GM12878 (cell line): Measurements from ENCODE around the gene TOMM40. TPM values are rescaled to one million over a fixed set of nuclear protein-coding genes. Genes with fewer than 3 reads are reported as not detected.

Experiments used
- ATAC-seq: fragments of 200-7000 bp; cut with Tn5 transposase; 3 replicates; pipeline ENCODE4 v1.9.1; 2020; ENCODE audit warnings: mild to moderate bottlenecking, moderate library complexity
- BruUV-seq: library from RNA; stranded (reverse); fragments of 400-500 nt; replicated peaks from 2 replicates; lab custom pipeline; 2021; lab: Mats Ljungman, UMichigan
- CTCF ChIA-PET: fragments of 300-600 bp; sonication (Branson Sonifier 250); formaldehyde crosslinking; extraction: SDS; loops from one replicate; lab custom pipeline; 2021; ENCODE audit warnings: inconsistent platforms; lab: Yijun Ruan, JAX
- POLR2A ChIA-PET: fragments of 350-600 bp; formaldehyde crosslinking; extraction: SDS; loops from one replicate; lab custom pipeline; 2021; ENCODE audit warnings: inconsistent platforms; lab: Charles Lee
- RAD21 ChIA-PET: fragments of 300-600 bp; sonication (Branson Sonifier 250); formaldehyde crosslinking; loops from one replicate; lab custom pipeline; 2023; ENCODE audit warnings: antibody characterized with exemption; ENCODE audit not compliant: unreplicated experiment; lab: Charles Lee
- SMC1A ChIA-PET: fragments of 300-600 bp; sonication (Branson Sonifier 250); formaldehyde crosslinking; loops from one replicate; lab custom pipeline; 2023; ENCODE audit not compliant: unreplicated experiment, uncharacterized antibody; lab: Charles Lee
- DNase-seq: peaks from one replicate; pipeline ENCODE4 v3.0.0-alpha.2; 2011; ENCODE audit warnings: low read depth, low spot score
- FAIRE-seq: peaks from 3 replicates; lab custom pipeline; 2011; peaks lifted over from hg19 to GRCh38; lab: Jason Lieb, UNC
- H2AFZ ChIP-seq: 2 replicates; pipeline ENCODE4 v1.6.0; 2011; ENCODE audit warnings: low read depth, low read length, control low read depth; ENCODE audit not compliant: control insufficient read depth
- H3K27ac ChIP-seq: 2 replicates; pipeline ENCODE4 v1.5.1; 2011; ENCODE audit warnings: control low read depth; ENCODE audit not compliant: control insufficient read depth, insufficient read depth
- H3K27me3 ChIP-seq, 2 experiments: replicated peaks in 1 of 2; 2 replicates each; pipeline versions ENCODE4 v1.6.0 to v1.6.1; 2011; ENCODE audit warnings: low read length in 1 of 2; ENCODE audit not compliant: control insufficient read depth in 2 of 2, insufficient read depth in 2 of 2
- H3K36me3 ChIP-seq, 2 experiments: 2 replicates each; pipeline ENCODE4 v1.5.1; 2011; ENCODE audit warnings: low read length in 1 of 2; ENCODE audit not compliant: control insufficient read depth in 2 of 2, insufficient read depth in 2 of 2
- H3K4me1 ChIP-seq: 2 replicates; pipeline ENCODE4 v1.6.1; 2011; ENCODE audit warnings: mild to moderate bottlenecking, low read length, moderate library complexity, mixed read lengths; ENCODE audit not compliant: control insufficient read depth, insufficient read depth
- H3K4me2 ChIP-seq: 2 replicates; pipeline ENCODE4 v1.6.0; 2011; ENCODE audit warnings: control low read depth; ENCODE audit not compliant: control insufficient read depth, insufficient read depth
- H3K4me3 ChIP-seq: fragments of 200-600 bp; sonication (generic); 2 replicates; pipeline ENCODE4 v1.5.1; 2016
- H3K79me2 ChIP-seq: 2 replicates; pipeline ENCODE4 v1.6.0; 2011; ENCODE audit warnings: low read length; ENCODE audit not compliant: control insufficient read depth, insufficient read depth
- H3K9ac ChIP-seq: 2 replicates; pipeline ENCODE4 v1.8.0; 2011; ENCODE audit warnings: low read length, control low read depth, mixed read lengths; ENCODE audit not compliant: control insufficient read depth, insufficient read depth
- H3K9me3 ChIP-seq: replicated peaks from 3 replicates; pipeline ENCODE4 v1.5.1; 2011; ENCODE audit warnings: mild to moderate bottlenecking, low read length; ENCODE audit not compliant: control insufficient read depth, insufficient read depth
- H4K20me1 ChIP-seq: 2 replicates; pipeline ENCODE4 v1.6.0; 2011; ENCODE audit not compliant: control insufficient read depth, insufficient read depth
- ATF3 ChIP-seq: IDR thresholded peaks from 2 replicates; pipeline ENCODE4 v1.6.1; 2011; ENCODE audit warnings: low read depth, mild to moderate bottlenecking, low read length, moderate library complexity, borderline replicate concordance; ENCODE audit errors: extremely low read depth
- CUX1 ChIP-seq: IDR thresholded peaks from 2 replicates; pipeline ENCODE4 v1.6.1; 2012; ENCODE audit warnings: improper control_type of control experiment, low read depth, low read length; ENCODE audit not compliant: insufficient replicate concordance
- FOS ChIP-seq: IDR thresholded peaks from 3 replicates; pipeline ENCODE4 v1.6.1; 2011; ENCODE audit warnings: borderline replicate concordance; ENCODE audit not compliant: insufficient read length; ENCODE audit errors: extremely low read depth
- HDAC6 ChIP-seq: fragments of 200-600 bp; sonication (generic); IDR thresholded peaks from one replicate; pipeline ENCODE4 v1.8.0; 2017; ENCODE audit warnings: antibody characterized with exemption; ENCODE audit not compliant: unreplicated experiment
- MEF2B ChIP-seq: fragments of 450-650 bp; IDR thresholded peaks from 2 replicates; pipeline ENCODE4 v1.6.1; 2018; ENCODE audit warnings: mild to moderate bottlenecking, moderate library complexity; ENCODE audit not compliant: partially characterized antibody, poor library complexity, severe bottlenecking
- RFX5 ChIP-seq: IDR thresholded peaks from 2 replicates; pipeline ENCODE4 v1.6.1; 2011; ENCODE audit warnings: low read depth, low read length, improper control_type of control experiment
- SKIL ChIP-seq: fragments of 450-650 bp; IDR thresholded peaks from 2 replicates; pipeline ENCODE4 v1.6.1; 2017; ENCODE audit warnings: mild to moderate bottlenecking, low read depth, inconsistent platforms; ENCODE audit not compliant: poor library complexity, severe bottlenecking
- USF1 ChIP-seq: IDR thresholded peaks from 2 replicates; pipeline ENCODE4 v1.6.1; 2011; ENCODE audit warnings: borderline replicate concordance, low read depth, mild to moderate bottlenecking, moderate library complexity, mixed read lengths, low read length; ENCODE audit not compliant: insufficient read depth; ENCODE audit errors: extremely low read length
- ZNF24 ChIP-seq: fragments of 450-650 bp; IDR thresholded peaks from 2 replicates; pipeline ENCODE4 v1.6.1; 2017; ENCODE audit warnings: antibody characterized with exemption, mild to moderate bottlenecking
- WGBS: methylation state at CpG from one replicate; pipeline ENCODE4 v1.1.6; 2016; ENCODE audit warnings: low lambda C conversion rate; ENCODE audit not compliant: insufficient replicate concordance, insufficient coverage; ENCODE audit errors: missing lambda C conversion rate; 5-methylcytosine and 5-hydroxymethylcytosine counted together
- in situ Hi-C: fragments of 300-500 bp; cut with MboI; formaldehyde crosslinking; loops from 9 replicates; pipeline ENCODE4 v1.14.3; 2018; ENCODE audit warnings: mixed read lengths
- intact Hi-C: fragments of 100-400 bp; cut with micrococcal nuclease; formaldehyde crosslinking; loops from one replicate; pipeline ENCODE4 v1.14.2; 2022; ENCODE audit not compliant: unreplicated experiment
- polyA plus RNA-seq, 11 experiments: library from polyadenylated mRNA; depleted of rRNA in 4 of 11; unstranded in 6 of 11; stranded (reverse) in 5 of 11; fragments of >200 nt; fragmentation: Nextera tagmentation in 4 of 11; fragmentation: Illumina TruSeq in 1 of 11; extraction: Ambion mirVana in 4 of 11; extraction: Trizol in 1 of 11; gene quantifications; 1 replicate in 1 of 11; 2 replicates in 10 of 11; pipeline versions ENCODE4 v1.2.1 to v1.2.3, GENCODE V29; 2011 to 2016; ENCODE audit warnings: inconsistent platforms in 2 of 11, missing spikeins in 2 of 11, low read depth in 1 of 11
- total RNA-seq, 4 experiments: library from RNA; depleted of rRNA in 3 of 4; stranded (reverse); fragments of >200 nt in 3 of 4; fragmentation: Illumina TruSeq in 1 of 4; extraction: Trizol in 1 of 4; gene quantifications; 2 replicates each; pipeline versions ENCODE4 v1.2.1 to v1.2.3, GENCODE V29; 2013 to 2021

TOMM40 gene
- total and polyA plus RNA-seq, 10 of the 15 experiments (the other 5 are each of a cell fraction or from before 2014, with no cell fraction given) = 0.85 to 221 (median 99.9) TPM

- CTCF ChIA-PET = interaction anchor here (0.6 to 1.0 kb wide), 3 partner anchors 194 to 265 kb away, joined by 3 read pairs; no protein-coding TSS in a partner anchor
- TF ChIP-seq ZNF24 = no peak
- TF ChIP-seq ATF3 = no peak
- TF ChIP-seq SKIL = no peak
- no peak for TF ChIP-seq HDAC6
- TF ChIP-seq FOS = no peak
- no peak for TF ChIP-seq RFX5
- no peak for TF ChIP-seq USF1
- TF ChIP-seq MEF2B = no peak
- TF ChIP-seq CUX1 = no peak
- TF ChIP-seq, all 136 proteins: peak for 0
- H3K4me2 ChIP-seq = no peak overlapping the region
- H3K27ac ChIP-seq = no peak overlapping the region
- POLR2A ChIA-PET = no interaction called here
- BruUV-seq = no TSS peak
- no peaks in the 10 kb centered on the region for H3K36me3 ChIP-seq
- WGBS = 29% methylated on average over 16 of the region's 19 CpGs
- H3K79me2 ChIP-seq = no peaks in the 10 kb centered on the region
- H4K20me1 ChIP-seq = no peaks in the 10 kb centered on the region
- no peak overlapping the region for H3K4me3 ChIP-seq
- RAD21 ChIA-PET = no interaction called here
- in situ Hi-C loops = no loop called here
- no peak overlapping the region for H3K9ac ChIP-seq
- H3K4me1 ChIP-seq = peaks cover 8% of the 10 kb centered on the region
- H3K9me3 ChIP-seq = no peaks in the 10 kb centered on the region
- FAIRE-seq (no peak), DNase-seq (no peak), ATAC-seq (no peak)
- peaks cover 9 to 11% of the 10 kb centered on the region in 2 experiments for H3K27me3 ChIP-seq
- H2AFZ ChIP-seq = no peak overlapping the region
- intact Hi-C loops = loop anchor here (5.0 to 10.0 kb wide), 2 partner anchors 44 to 193 kb away; partner anchors contain the start of gene TOMM40
- SMC1A ChIA-PET = no interaction called here
These were observed 42.8 kb upstream of the TOMM40 start for GRCh38 chr19:44848036-44848811.
